SK-N-SH (cell line): Measurements from ENCODE around the gene CD59. TPM values are rescaled to one million over a fixed set of nuclear protein-coding genes. Genes with fewer than 3 reads are reported as not detected.
A peak's percentile ranks its signal among the peaks of the same experiment; 100 is the strongest.

ENCODE experiments used
- CTCF ChIA-PET: fragments of 300-600, 350-600 bp; formaldehyde crosslinking; extraction: SDS; loops from one replicate; lab custom pipeline; 2021; lab: Yijun Ruan, JAX
- POLR2A ChIA-PET: fragments of 350-600 bp; sonication (Branson Sonifier 250); formaldehyde crosslinking; extraction: SDS; loops from one replicate; lab custom pipeline; 2020; ENCODE audit warnings: antibody characterized with exemption, inconsistent platforms; lab: Yijun Ruan, JAX
- DNase-seq: peaks from one replicate; pipeline ENCODE4 v3.0.0; 2012
- H2AFZ ChIP-seq: fragments of 200-600 bp; sonication (generic); 2 replicates; pipeline ENCODE4 v1.8.1; 2016; ENCODE audit warnings: antibody characterized with exemption, mild to moderate bottlenecking, low read depth
- H3F3A ChIP-seq: fragments of 200-600 bp; sonication (generic); replicated peaks from 2 replicates; pipeline ENCODE3; 2016; ENCODE audit warnings: antibody characterized with exemption, mild to moderate bottlenecking; ENCODE audit not compliant: insufficient read depth
- H3K27ac ChIP-seq, 2 experiments: fragments of 200-500 bp in 1 of 2; fragments of 200-600 bp in 1 of 2; sonication (Bioruptor generic) in 1 of 2; sonication (generic), shearing (Covaris generic) in 1 of 2; 2 replicates each; pipeline versions ENCODE4 v1.5.1 to v1.6.1; 2014 to 2016; ENCODE audit warnings: low read depth in 2 of 2, inconsistent platforms in 1 of 2, low read length in 1 of 2, mild to moderate bottlenecking in 1 of 2, mixed read lengths in 1 of 2
- H3K27me3 ChIP-seq: fragments of 200-600 bp; sonication (generic), shearing (Covaris generic); 2 replicates; pipeline ENCODE4 v1.6.1; 2016; ENCODE audit warnings: mixed run types; ENCODE audit not compliant: insufficient read depth
- H3K36me3 ChIP-seq, 2 experiments: fragments of 200-500 bp in 1 of 2; fragments of 200-600 bp in 1 of 2; sonication (Bioruptor generic) in 1 of 2; sonication (generic) in 1 of 2; replicated peaks in 1 of 2; 2 replicates each; pipeline versions ENCODE3 to v1.5.1; 2014 to 2016; ENCODE audit warnings: low read length in 1 of 2, mild to moderate bottlenecking in 1 of 2; ENCODE audit not compliant: insufficient read depth in 2 of 2, control insufficient read depth in 1 of 2
- H3K4me1 ChIP-seq, 2 experiments: fragments of 200-500 bp in 1 of 2; fragments of 200-600 bp in 1 of 2; sonication (Bioruptor generic) in 1 of 2; sonication (generic), shearing (Covaris generic) in 1 of 2; 2 replicates each; pipeline versions ENCODE4 v1.5.1 to v1.6.1; 2014 to 2016; ENCODE audit warnings: low read depth in 1 of 2, low read length in 1 of 2, mixed run types in 1 of 2; ENCODE audit not compliant: insufficient read depth in 2 of 2, control insufficient read depth in 1 of 2
- H3K4me2 ChIP-seq: fragments of 200-600 bp; sonication (generic), shearing (Covaris generic); 2 replicates; pipeline ENCODE4 v1.6.1; 2017; ENCODE audit warnings: mixed run types
- H3K4me3 ChIP-seq, 2 experiments: fragments of 200-500 bp in 1 of 2; fragments of 200-600 bp in 1 of 2; sonication (Bioruptor generic) in 1 of 2; sonication (generic), shearing (Covaris generic) in 1 of 2; 2 replicates each; pipeline versions ENCODE4 v1.5.1 to v1.8.1; 2014 to 2016; ENCODE audit warnings: low read depth in 2 of 2, inconsistent platforms in 1 of 2, low read length in 1 of 2, mild to moderate bottlenecking in 1 of 2, mixed read lengths in 1 of 2, moderate library complexity in 1 of 2
- H3K79me2 ChIP-seq: fragments of 200-600 bp; sonication (generic); 2 replicates; pipeline ENCODE4 v1.8.1; 2017; ENCODE audit warnings: mild to moderate bottlenecking; ENCODE audit not compliant: insufficient read depth
- H3K9ac ChIP-seq: fragments of 200-600 bp; sonication (generic); 2 replicates; pipeline ENCODE4 v1.6.1; 2017; ENCODE audit warnings: mixed run types
- H3K9me2 ChIP-seq: fragments of 200-600 bp; sonication (generic); 2 replicates; pipeline ENCODE4 v1.6.1; 2017; ENCODE audit warnings: mixed run types
- H3K9me3 ChIP-seq: fragments of 200-600 bp; sonication (generic); 2 replicates; pipeline ENCODE4 v1.6.1; 2017; ENCODE audit warnings: mixed run types, mild to moderate bottlenecking, moderate library complexity
- H4K20me1 ChIP-seq: fragments of 200-600 bp; sonication (generic); 2 replicates; pipeline ENCODE4 v1.6.1; 2017; ENCODE audit warnings: mild to moderate bottlenecking, mixed run types; ENCODE audit not compliant: insufficient read depth
- CHD2 ChIP-seq: fragments of 150-350 bp; IDR thresholded peaks from 2 replicates; pipeline ENCODE4 v1.6.1; 2018; ENCODE audit warnings: low read length; ENCODE audit not compliant: partially characterized antibody
- ELF1 ChIP-seq: IDR thresholded peaks from 2 replicates; pipeline ENCODE4 v1.4.0; 2012
- EP300 ChIP-seq, 2 experiments: IDR thresholded peaks; 2 replicates each; pipeline versions ENCODE4 v1.4.0 to v1.6.1; 2012; ENCODE audit warnings: borderline replicate concordance in 1 of 2, low read depth in 1 of 2, low read length in 1 of 2
- EZH2phosphoT487 ChIP-seq: fragments of 200-600 bp; sonication (generic); IDR thresholded peaks from 2 replicates; pipeline ENCODE4 v1.6.1; 2017; ENCODE audit warnings: low read depth, mixed run types, mild to moderate bottlenecking, antibody characterized with exemption, moderate library complexity, borderline replicate concordance
- GATA2 ChIP-seq: sonication (generic); formaldehyde crosslinking; IDR thresholded peaks from 2 replicates; pipeline ENCODE4 v1.5.0; 2020; ENCODE audit warnings: mild to moderate bottlenecking, missing genetic modification reagents
- JUND ChIP-seq: IDR thresholded peaks from 2 replicates; pipeline ENCODE4 v1.4.0; 2012
- MEF2A ChIP-seq: IDR thresholded peaks from 2 replicates; pipeline ENCODE4 v1.4.0; 2012; ENCODE audit warnings: low read depth, borderline replicate concordance
- MXI1 ChIP-seq: IDR thresholded peaks from 2 replicates; pipeline ENCODE4 v1.6.1; 2012; ENCODE audit warnings: mild to moderate bottlenecking, low read depth, low read length, improper control_type of control experiment
- NFIC ChIP-seq: IDR thresholded peaks from 2 replicates; pipeline ENCODE4 v1.4.0; 2012; ENCODE audit warnings: borderline replicate concordance
- NRF1 ChIP-seq: IDR thresholded peaks from 2 replicates; pipeline ENCODE4 v1.6.1; 2012; ENCODE audit warnings: low read depth, mild to moderate bottlenecking, low read length
- RCOR1 ChIP-seq: fragments of 150-350 bp; IDR thresholded peaks from 2 replicates; pipeline ENCODE4 v1.6.1; 2017; ENCODE audit warnings: antibody characterized with exemption, low read length
- SIN3A ChIP-seq: IDR thresholded peaks from 2 replicates; pipeline ENCODE4 v1.6.1; 2012; ENCODE audit warnings: low read depth, mild to moderate bottlenecking, low read length, moderate library complexity, borderline replicate concordance
- TAF1 ChIP-seq: IDR thresholded peaks from 2 replicates; pipeline ENCODE4 v1.6.1; 2012; ENCODE audit warnings: low read depth, mild to moderate bottlenecking, low read length, moderate library complexity, borderline replicate concordance
- TEAD4 ChIP-seq: IDR thresholded peaks from 2 replicates; pipeline ENCODE4 v1.4.0; 2012; ENCODE audit warnings: mild to moderate bottlenecking, borderline replicate concordance; ENCODE audit not compliant: insufficient read depth
- YY1 ChIP-seq: IDR thresholded peaks from 2 replicates; pipeline ENCODE4 v1.4.0; 2012; ENCODE audit warnings: low read depth, mild to moderate bottlenecking
- WGBS: methylation state at CpG from one replicate; pipeline ENCODE4 v1.1.6; 2017; ENCODE audit warnings: low lambda C conversion rate; 5-methylcytosine and 5-hydroxymethylcytosine counted together
- polyA plus RNA-seq, 3 experiments: library from polyadenylated mRNA; depleted of rRNA; stranded (reverse); fragments of >200 nt; gene quantifications; 2 replicates each; pipeline ENCODE4 v1.2.3, GENCODE V29; 2012
- TF ChIP-seq, protein P1 (sequence below): IDR thresholded peaks from 2 replicates; pipeline ENCODE4 v1.6.1; 2012; ENCODE audit warnings: mild to moderate bottlenecking, low read depth, low read length, moderate library complexity
- TF ChIP-seq, protein P2 (sequence below): IDR thresholded peaks from 2 replicates; pipeline ENCODE4 v1.4.0; 2012; ENCODE audit warnings: low read depth, borderline replicate concordance

Gene CD59
- polyA plus RNA-seq, 1 of the 3 experiments (the other 2 are of a cell fraction) = 616 TPM

DNA sequence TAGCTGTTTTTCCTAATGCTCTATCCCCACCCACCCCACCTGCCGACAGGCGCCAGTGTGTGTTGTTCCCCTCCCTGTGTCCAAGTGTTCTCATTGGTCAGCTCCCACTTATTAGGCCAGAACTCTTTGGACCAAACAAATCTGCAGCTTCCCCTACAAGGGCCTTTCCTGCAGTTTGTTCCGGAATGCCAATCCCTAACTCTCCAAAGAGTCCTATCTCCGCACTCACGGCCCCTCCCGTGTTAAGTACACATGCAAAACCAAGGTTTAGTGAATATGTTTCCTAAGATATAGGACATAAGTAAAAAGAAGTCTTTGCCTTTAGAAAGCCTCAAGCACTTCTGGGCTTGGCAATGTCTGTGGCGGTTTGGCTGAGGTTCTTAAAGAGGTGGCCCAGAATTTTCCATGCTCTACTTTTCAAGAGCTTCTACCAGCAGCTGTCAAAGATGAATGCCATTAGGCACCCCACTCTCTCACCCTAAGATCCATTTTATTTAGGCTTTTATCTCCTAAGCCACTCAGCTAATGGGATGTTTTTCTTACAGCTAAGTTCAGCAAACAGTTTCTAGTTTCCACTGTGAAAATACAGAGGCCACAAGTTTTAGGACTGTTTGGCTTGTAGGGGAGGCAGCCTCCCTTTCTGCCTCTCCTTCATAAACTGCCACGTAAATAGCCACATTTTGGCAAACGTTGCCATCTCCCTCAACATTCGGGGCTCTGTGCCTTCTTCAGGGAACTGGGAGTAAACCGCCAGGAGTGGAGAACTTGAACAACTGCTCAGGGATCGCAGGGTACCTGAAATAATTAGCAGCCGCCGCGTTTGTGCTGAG is 1.6 kb downstream of the CD59 start:
- Histone ChIP-seq H2AFZ (no peak overlapping the region; the same call in 1 of the 2 replicates), H3K4me3 (peak overlapping the region; percentile 86 to 91), H3K9me3 (no peaks in the 10 kb centered on the region), H3K27ac (peak overlapping the region in 1 of 2 experiments; percentile 94; a peak in 2 of 4 replicates), H3K36me3 (peaks cover 4 to 37% of the 10 kb centered on the region in 2 experiments), H3K4me2 (peak overlapping the region; percentile 92), H4K20me1 (peaks cover 57% of the 10 kb centered on the region), H3K79me2 (peaks cover 73% of the 10 kb centered on the region), H3K9me2 (no peaks in the 10 kb centered on the region), H3K27me3 (no peaks in the 10 kb centered on the region), H3K4me1 (peaks cover 24 to 37% of the 10 kb centered on the region in 2 experiments; a peak in 3 of 4 replicates), H3K9ac (peak overlapping the region; percentile 95), H3F3A (peaks cover 13% of the 10 kb centered on the region)
- TF ChIP-seq MXI1 = no peak
- TF ChIP-seq MEF2A = no peak
- TF ChIP-seq YY1 = no peak
- no peak for TF ChIP-seq TEAD4
- no peak for TF ChIP-seq JUND
- TF ChIP-seq EP300 (IDR thresholded peaks at IDR 0.05; ENCODE audit: borderline replicate concordance in 1 of 2, low read depth in 1 of 2, low read length in 1 of 2) = no peak
- TF ChIP-seq EZH2phosphoT487 = no peak
- TF ChIP-seq, protein P1, sequence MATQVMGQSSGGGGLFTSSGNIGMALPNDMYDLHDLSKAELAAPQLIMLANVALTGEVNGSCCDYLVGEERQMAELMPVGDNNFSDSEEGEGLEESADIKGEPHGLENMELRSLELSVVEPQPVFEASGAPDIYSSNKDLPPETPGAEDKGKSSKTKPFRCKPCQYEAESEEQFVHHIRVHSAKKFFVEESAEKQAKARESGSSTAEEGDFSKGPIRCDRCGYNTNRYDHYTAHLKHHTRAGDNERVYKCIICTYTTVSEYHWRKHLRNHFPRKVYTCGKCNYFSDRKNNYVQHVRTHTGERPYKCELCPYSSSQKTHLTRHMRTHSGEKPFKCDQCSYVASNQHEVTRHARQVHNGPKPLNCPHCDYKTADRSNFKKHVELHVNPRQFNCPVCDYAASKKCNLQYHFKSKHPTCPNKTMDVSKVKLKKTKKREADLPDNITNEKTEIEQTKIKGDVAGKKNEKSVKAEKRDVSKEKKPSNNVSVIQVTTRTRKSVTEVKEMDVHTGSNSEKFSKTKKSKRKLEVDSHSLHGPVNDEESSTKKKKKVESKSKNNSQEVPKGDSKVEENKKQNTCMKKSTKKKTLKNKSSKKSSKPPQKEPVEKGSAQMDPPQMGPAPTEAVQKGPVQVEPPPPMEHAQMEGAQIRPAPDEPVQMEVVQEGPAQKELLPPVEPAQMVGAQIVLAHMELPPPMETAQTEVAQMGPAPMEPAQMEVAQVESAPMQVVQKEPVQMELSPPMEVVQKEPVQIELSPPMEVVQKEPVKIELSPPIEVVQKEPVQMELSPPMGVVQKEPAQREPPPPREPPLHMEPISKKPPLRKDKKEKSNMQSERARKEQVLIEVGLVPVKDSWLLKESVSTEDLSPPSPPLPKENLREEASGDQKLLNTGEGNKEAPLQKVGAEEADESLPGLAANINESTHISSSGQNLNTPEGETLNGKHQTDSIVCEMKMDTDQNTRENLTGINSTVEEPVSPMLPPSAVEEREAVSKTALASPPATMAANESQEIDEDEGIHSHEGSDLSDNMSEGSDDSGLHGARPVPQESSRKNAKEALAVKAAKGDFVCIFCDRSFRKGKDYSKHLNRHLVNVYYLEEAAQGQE = no peak
- no peak for TF ChIP-seq ELF1
- TF ChIP-seq, protein P2, sequence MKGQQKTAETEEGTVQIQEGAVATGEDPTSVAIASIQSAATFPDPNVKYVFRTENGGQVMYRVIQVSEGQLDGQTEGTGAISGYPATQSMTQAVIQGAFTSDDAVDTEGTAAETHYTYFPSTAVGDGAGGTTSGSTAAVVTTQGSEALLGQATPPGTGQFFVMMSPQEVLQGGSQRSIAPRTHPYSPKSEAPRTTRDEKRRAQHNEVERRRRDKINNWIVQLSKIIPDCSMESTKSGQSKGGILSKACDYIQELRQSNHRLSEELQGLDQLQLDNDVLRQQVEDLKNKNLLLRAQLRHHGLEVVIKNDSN = no peak
- TF ChIP-seq NRF1 = no peak
- no peak for TF ChIP-seq TAF1
- TF ChIP-seq CHD2 = no peak
- no peak for TF ChIP-seq RCOR1
- TF ChIP-seq SIN3A = no peak
- TF ChIP-seq NFIC = no peak
- no peak for TF ChIP-seq GATA2 (CRISPR knock-in tag)
- ChIA-PET CTCF (interaction anchor here (1.0 to 1.3 kb wide), 3 partner anchors 8 to 124 kb away, joined by 3 to 7 read pairs (median 3); no protein-coding TSS in a partner anchor), POLR2A (no interaction called here)
- DNase-seq = no peak
- WGBS = 39% methylated on average over 14 of the region's 15 CpGs
